IPS-20b (cell line): ENCODE measurements around the gene HADHB.

ENCODE experiments used
- H3K27ac ChIP-seq: one replicate; pipeline ENCODE4 v1.5.1; 2013; ENCODE audit warnings: low read length
- H3K27me3 ChIP-seq: 2 replicates; pipeline ENCODE4 v1.6.1; 2013; ENCODE audit warnings: mild to moderate bottlenecking, low read length, inconsistent platforms; ENCODE audit not compliant: insufficient read depth
- H3K36me3 ChIP-seq: 2 replicates; pipeline ENCODE4 v1.6.1; 2013; ENCODE audit warnings: low read depth, mild to moderate bottlenecking, inconsistent platforms, low read length, moderate library complexity; ENCODE audit not compliant: insufficient read depth
- H3K4me1 ChIP-seq: 2 replicates; pipeline ENCODE4 v1.6.1; 2013; ENCODE audit warnings: mild to moderate bottlenecking, control low read depth, inconsistent platforms, low read length, moderate library complexity; ENCODE audit not compliant: insufficient read depth
- H3K4me3 ChIP-seq: 2 replicates; pipeline ENCODE4 v1.5.1; 2013; ENCODE audit warnings: mild to moderate bottlenecking, low read length, inconsistent platforms
- H3K9ac ChIP-seq: 2 replicates; pipeline ENCODE4 v1.6.1; 2013; ENCODE audit warnings: low read depth, mild to moderate bottlenecking, inconsistent platforms, low read length, moderate library complexity
- H3K9me3 ChIP-seq: 2 replicates; pipeline ENCODE4 v1.6.1; 2013; ENCODE audit warnings: mild to moderate bottlenecking, low read depth, low read length, inconsistent platforms; ENCODE audit not compliant: insufficient read depth

The HADHB gene

DNA sequence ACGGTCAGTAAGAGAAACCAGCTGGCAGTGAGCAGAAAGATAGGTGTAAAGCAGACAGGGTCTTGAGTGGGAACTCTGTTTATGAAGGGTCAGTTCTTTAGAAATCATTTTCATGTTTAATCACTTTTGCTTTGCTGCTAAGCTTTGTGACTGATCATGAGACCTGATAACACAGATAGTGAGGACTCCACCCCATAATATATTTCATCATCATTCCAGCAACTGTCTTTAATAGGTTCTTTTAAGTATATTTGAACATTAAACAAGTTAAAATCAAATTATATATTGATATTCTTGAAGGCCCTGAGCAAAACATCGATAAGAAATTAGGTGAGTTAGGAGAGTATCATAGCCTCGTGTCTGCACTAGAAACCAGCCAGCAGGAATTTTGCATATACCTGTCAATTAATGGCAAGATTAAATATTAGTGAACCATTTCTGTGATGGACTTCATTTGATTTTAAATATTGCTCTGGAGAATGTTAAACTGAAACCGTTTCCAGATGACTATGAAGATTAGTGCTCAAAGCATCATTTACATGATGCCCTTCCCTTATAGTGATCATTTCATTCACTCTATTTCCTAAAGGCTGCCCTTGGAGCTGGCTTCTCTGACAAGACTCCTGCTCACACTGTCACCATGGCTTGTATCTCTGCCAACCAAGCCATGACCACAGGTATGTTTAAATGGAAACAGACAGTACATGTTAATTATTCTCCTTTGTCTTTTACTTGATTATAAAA lies 31.9 kb downstream of the HADHB start:
- H3K9me3 ChIP-seq, result no peaks in the 10 kb centered on the region
- peaks cover 65% of the 10 kb centered on the region for H3K36me3 ChIP-seq
- no peak overlapping the region for H3K4me3 ChIP-seq
- H3K27ac ChIP-seq, result no peak overlapping the region
- H3K9ac ChIP-seq, result no peak overlapping the region
- no peaks in the 10 kb centered on the region for H3K4me1 ChIP-seq
- H3K27me3 ChIP-seq, result no peaks in the 10 kb centered on the region

DNA sequence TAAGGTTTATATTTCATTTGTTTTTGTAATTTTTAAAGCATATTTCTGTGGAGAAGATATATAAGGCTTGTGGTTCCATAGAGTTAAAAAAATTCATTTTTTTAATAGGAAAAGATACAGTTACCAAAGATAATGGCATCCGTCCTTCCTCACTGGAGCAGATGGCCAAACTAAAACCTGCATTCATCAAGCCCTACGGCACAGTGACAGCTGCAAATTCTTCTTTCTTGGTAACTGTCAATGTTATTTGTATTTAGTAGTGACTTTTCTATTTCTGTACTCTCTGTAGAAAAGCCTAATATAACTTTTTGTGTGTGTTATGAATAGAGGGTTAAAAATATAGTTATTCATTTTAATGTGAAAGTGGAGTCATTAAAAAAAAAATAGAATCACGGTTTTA lies 35.1 kb downstream of the HADHB start:
- Histone ChIP-seq H3K27me3 (no peaks in the 10 kb centered on the region), H3K4me3 (no peak overlapping the region), H3K9ac (no peak overlapping the region), H3K9me3 (no peaks in the 10 kb centered on the region), H3K27ac (no peak overlapping the region), H3K4me1 (no peaks in the 10 kb centered on the region), H3K36me3 (peaks cover 70% of the 10 kb centered on the region)

DNA sequence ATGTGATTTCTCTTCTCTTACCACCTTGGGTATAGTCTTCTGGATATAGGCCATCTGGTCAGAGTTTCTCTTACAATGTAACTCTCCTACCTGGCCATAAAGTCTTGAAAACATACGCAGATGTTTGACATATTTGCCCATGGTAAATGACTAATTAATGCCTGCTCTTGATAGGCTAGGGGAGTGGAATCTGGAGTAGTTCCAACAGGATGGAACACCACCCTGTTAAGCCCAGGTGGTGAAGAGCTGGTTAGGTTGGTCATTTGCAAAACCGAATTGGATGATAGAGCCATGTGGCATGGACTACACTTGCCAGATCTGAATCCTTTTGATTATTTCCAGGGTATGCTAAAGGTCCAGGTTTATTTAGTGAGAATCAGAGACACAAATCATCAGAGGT lies 36.5 kb downstream of the HADHB start:
- H3K9ac ChIP-seq, result no peak overlapping the region
- H3K27ac ChIP-seq, result no peak overlapping the region
- peaks cover 68% of the 10 kb centered on the region for H3K36me3 ChIP-seq
- H3K4me3 ChIP-seq, result no peak overlapping the region
- no peaks in the 10 kb centered on the region for H3K9me3 ChIP-seq
- no peaks in the 10 kb centered on the region for H3K27me3 ChIP-seq
- no peaks in the 10 kb centered on the region for H3K4me1 ChIP-seq

DNA sequence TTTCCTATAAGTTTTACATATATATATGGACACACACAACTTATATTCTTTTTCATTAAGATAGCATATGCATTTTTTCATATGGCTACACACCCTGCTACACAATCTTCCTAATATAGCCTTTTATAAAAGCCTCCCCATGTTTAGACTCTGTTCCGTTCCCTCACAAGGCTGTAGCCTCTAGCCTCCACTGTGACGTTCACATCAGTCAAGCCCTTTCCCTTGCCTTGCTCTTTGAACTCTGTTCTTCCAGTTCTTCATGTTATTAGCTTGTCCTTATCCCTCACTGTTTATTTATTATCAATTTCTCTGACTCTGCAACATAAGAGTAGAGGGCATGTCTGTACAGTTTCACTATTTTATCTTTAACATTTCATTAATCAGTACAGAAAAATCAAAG lies 38.9 kb downstream of the HADHB start:
- Histone ChIP-seq H3K4me3 (no peak overlapping the region), H3K4me1 (no peaks in the 10 kb centered on the region), H3K36me3 (peaks cover 64% of the 10 kb centered on the region), H3K27me3 (no peaks in the 10 kb centered on the region), H3K9me3 (no peaks in the 10 kb centered on the region), H3K27ac (no peak overlapping the region), H3K9ac (no peak overlapping the region)

DNA sequence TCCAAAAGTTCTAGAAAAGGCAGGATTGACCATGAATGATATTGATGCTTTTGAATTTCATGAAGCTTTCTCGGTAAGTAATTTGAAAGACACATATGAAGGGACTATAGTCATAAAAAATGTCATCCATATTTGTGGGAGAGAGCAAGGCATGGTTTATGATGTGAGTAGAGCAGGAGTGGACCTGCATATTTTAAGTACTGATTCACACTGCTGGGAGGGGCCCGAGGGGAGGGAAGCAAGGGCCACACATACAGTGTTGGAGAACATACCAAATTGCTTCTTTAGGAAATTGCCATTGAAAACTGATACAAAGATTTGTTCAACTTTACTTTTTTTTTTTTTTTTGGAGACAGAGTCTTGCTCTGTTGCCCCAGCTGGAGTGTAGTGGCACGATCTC lies 39.4 kb downstream of the HADHB start:
- no peak overlapping the region for H3K4me3 ChIP-seq
- H3K4me1 ChIP-seq, result no peaks in the 10 kb centered on the region
- H3K9ac ChIP-seq, result no peak overlapping the region
- no peak overlapping the region for H3K27ac ChIP-seq
- H3K36me3 ChIP-seq, result peaks cover 59% of the 10 kb centered on the region
- no peaks in the 10 kb centered on the region for H3K27me3 ChIP-seq
- H3K9me3 ChIP-seq, result no peaks in the 10 kb centered on the region

DNA sequence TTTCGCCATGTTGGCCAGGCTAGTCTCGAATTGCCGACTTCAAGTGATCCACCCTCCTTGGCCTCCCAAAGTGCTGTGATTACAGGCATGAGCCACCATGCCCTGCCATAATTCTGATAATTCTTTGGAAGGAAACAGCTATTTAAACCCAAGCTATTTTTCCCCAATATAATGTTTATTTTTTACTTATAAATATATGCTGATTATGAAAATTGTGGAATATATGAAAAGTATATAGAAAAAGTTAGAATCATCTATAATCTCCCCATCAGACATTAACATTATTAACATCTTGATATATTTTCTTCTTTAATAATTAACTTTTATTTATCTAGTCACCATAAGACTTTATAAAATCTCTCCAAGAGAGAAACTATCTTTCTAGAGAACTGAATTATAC lies 41.2 kb downstream of the HADHB start:
- no peak overlapping the region for H3K27ac ChIP-seq
- peaks cover 48% of the 10 kb centered on the region for H3K36me3 ChIP-seq
- H3K9me3 ChIP-seq, result no peaks in the 10 kb centered on the region
- no peaks in the 10 kb centered on the region for H3K4me1 ChIP-seq
- no peak overlapping the region for H3K9ac ChIP-seq
- no peaks in the 10 kb centered on the region for H3K27me3 ChIP-seq
- H3K4me3 ChIP-seq, result no peak overlapping the region

DNA sequence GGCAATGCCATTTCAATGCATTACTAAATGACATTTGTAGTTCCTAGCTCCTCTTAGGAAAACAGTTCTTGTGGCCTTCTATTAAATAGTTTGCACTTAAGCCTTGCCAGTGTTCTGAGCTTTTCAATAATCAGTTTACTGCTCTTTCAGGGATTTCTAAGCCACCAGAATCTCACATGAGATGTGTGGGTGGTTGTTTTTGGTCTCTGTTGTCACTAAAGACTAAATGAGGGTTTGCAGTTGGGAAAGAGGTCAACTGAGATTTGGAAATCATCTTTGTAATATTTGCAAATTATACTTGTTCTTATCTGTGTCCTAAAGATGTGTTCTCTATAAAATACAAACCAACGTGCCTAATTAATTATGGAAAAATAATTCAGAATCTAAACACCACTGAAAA lies 45.3 kb downstream of the HADHB start:
- Histone ChIP-seq H3K9ac (no peak overlapping the region), H3K36me3 (peaks cover 19% of the 10 kb centered on the region), H3K27ac (no peak overlapping the region), H3K9me3 (no peaks in the 10 kb centered on the region), H3K27me3 (no peaks in the 10 kb centered on the region), H3K4me3 (no peak overlapping the region), H3K4me1 (no peaks in the 10 kb centered on the region)

DNA sequence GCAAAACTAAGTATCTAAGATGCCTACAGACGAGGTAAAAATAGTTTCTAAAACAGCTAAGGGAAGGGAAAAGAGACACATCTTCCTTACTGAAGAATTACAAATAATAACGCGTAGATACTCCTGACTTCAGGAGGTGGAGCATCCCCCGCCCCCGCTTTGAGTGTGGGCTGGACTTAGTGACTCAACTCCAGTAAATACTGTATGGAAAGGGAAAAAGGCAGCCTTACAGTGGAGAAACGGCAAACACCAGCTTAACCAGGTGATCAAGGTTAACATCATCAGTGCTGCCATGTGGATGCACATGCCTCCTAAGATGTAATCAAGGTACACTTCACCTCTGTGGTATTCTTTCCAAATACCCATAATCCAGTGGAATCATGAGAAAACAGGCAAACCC lies 47.9 kb downstream of the HADHB start:
- H3K4me3 ChIP-seq, result no peak overlapping the region
- H3K4me1 ChIP-seq, result peaks cover under 1% of the 10 kb centered on the region; the same call in 1 of the 2 replicates
- H3K27me3 ChIP-seq, result peaks cover 9% of the 10 kb centered on the region
- H3K9ac ChIP-seq, result no peak overlapping the region
- peaks cover 7% of the 10 kb centered on the region for H3K36me3 ChIP-seq
- H3K27ac ChIP-seq, result no peak overlapping the region
- H3K9me3 ChIP-seq, result no peaks in the 10 kb centered on the region

DNA sequence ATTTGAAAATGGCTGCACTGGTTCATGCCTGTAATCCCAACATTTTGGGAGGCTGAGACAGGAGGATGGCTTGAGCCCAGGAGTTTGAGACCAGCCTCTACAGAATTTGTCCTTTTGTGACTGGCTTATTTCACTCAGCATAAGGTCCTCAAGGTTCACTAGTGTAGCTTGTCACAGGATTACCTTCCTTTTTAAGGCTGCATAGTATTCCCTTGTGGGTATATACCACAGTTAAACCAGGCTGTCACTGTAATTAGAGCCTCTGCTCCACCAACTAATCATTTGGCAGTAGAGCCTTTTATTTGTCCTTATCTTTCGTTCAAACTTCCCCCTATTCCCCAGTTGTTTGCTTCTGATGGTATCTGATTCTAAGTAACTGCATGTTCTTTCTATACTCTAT lies 50.8 kb downstream of the HADHB start:
- Histone ChIP-seq H3K4me3 (no peak overlapping the region), H3K9ac (no peak overlapping the region), H3K4me1 (peaks cover 8% of the 10 kb centered on the region; the same call in 1 of the 2 replicates), H3K27ac (no peak overlapping the region), H3K9me3 (no peaks in the 10 kb centered on the region), H3K27me3 (peaks cover 31% of the 10 kb centered on the region), H3K36me3 (no peaks in the 10 kb centered on the region)

DNA sequence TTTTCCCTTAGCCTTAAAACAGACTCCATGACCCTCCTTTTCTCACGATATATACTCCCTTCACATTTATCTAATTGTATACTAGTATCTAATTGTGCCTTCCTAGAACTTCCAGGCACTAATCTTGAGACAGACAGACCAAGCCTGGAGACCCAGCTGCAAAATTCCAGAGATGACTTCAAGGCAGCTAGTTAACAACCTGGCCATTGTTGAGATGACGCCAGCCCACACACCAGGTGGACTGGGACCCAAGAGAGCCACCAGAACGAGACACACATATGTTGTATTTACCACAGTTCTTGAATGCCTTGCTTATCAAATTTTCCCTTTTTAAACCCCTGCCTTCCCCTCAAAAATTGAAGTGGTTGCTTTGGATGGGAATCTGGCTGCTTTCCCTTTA lies 52.3 kb downstream of the HADHB start:
- no peak overlapping the region for H3K9ac ChIP-seq

DNA sequence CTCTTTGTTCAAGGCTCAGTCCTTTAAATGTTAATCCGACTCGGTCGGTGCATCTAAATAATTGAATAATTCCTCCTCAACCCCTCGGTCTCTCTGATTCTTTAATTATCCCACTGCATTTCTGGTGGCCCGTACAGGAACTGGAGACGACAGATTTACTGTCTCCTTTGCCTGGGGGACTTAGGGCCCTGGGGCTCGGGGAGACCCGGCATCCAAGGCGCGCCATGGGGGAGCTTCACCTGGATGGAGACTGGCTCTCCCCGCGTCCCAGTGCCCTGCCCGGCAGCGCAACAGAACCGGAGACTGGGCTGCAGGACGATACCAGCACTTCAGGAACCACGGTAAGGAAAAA lies 53.5 kb downstream of the HADHB start:
- peak overlapping the region; percentile 88 for H3K4me3 ChIP-seq
- H3K27ac ChIP-seq, result no peak overlapping the region
- peaks cover 19% of the 10 kb centered on the region; the same call in 1 of the 2 replicates for H3K4me1 ChIP-seq
- no peaks in the 10 kb centered on the region for H3K9me3 ChIP-seq
- H3K9ac ChIP-seq, result peak overlapping the region; percentile 82; the same call in 1 of the 2 replicates
- no peaks in the 10 kb centered on the region for H3K36me3 ChIP-seq
- peaks cover 40% of the 10 kb centered on the region for H3K27me3 ChIP-seq

More for the DNA sequence above, 52.3 kb downstream of the HADHB start:
- Histone ChIP-seq H3K9me3 (no peaks in the 10 kb centered on the region), H3K4me1 (peaks cover 19% of the 10 kb centered on the region; the same call in 1 of the 2 replicates), H3K4me3 (no peak overlapping the region), H3K27me3 (peaks cover 40% of the 10 kb centered on the region), H3K36me3 (no peaks in the 10 kb centered on the region), H3K27ac (no peak overlapping the region)

DNA sequence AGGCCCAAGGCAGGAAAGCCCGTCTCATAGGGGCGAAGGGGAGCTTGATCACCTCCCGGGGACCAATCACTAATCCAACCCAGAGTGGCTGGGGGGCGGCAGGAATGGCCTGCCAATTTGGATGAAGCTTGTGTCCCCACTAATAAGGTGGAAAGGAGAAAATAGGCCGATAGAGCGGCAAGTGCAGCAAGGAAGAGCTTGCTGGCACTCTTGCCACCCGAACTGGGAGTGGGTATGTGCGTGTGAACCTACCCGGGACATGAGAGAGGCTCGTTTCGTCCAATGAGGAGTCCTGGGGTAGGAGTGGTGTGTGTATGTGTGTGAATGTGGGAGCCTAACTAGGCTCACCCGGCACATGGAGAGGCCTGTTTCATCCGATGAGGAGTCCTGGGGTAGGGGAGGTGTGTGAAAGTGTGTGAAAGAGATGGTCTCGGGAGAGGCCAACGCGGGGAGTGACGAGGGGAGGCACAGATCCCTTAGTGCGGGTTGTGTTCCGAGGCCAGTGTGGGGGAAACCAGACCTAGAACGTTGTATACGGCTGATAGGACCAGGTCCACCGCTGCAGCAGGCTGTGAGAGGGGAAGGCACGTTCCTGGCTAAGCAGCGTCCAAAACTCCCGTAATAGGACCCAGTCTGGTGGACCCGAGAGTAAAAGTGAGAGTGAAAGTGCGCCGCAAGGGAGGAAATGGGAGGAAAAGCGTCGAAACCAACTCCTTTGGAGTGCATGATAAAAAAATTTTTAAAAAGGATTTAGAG lies 54.1 kb downstream of the HADHB start:
- Histone ChIP-seq H3K4me3 (peak overlapping the region; percentile 88), H3K27me3 (peaks cover 40% of the 10 kb centered on the region), H3K9ac (peak overlapping the region; percentile 82), H3K27ac (peak overlapping the region; percentile 21), H3K9me3 (no peaks in the 10 kb centered on the region), H3K4me1 (peaks cover 19% of the 10 kb centered on the region; the same call in 1 of the 2 replicates), H3K36me3 (no peaks in the 10 kb centered on the region)
